IPS-18c (cell line): ENCODE measurements around the gene SLC66A2.
A peak's percentile ranks its signal among the peaks of the same experiment; 100 is the strongest.
"Not testable (repeated sequence)": the region's sequence is repeated elsewhere in the genome, so short reads cannot be mapped to it uniquely, and the experiment has no call there.

Experiments
- H3K4me3 ChIP-seq: 2 replicates; pipeline ENCODE4 v1.7.0; 2013; ENCODE audit warnings: low read depth, mild to moderate bottlenecking, low read length, moderate library complexity; ENCODE audit not compliant: insufficient read depth
- H3K9me3 ChIP-seq: one replicate; pipeline ENCODE4 v1.6.1; 2013; ENCODE audit warnings: mild to moderate bottlenecking, low read length, moderate library complexity; ENCODE audit not compliant: control insufficient read depth, insufficient read depth

The SLC66A2 gene

DNA sequence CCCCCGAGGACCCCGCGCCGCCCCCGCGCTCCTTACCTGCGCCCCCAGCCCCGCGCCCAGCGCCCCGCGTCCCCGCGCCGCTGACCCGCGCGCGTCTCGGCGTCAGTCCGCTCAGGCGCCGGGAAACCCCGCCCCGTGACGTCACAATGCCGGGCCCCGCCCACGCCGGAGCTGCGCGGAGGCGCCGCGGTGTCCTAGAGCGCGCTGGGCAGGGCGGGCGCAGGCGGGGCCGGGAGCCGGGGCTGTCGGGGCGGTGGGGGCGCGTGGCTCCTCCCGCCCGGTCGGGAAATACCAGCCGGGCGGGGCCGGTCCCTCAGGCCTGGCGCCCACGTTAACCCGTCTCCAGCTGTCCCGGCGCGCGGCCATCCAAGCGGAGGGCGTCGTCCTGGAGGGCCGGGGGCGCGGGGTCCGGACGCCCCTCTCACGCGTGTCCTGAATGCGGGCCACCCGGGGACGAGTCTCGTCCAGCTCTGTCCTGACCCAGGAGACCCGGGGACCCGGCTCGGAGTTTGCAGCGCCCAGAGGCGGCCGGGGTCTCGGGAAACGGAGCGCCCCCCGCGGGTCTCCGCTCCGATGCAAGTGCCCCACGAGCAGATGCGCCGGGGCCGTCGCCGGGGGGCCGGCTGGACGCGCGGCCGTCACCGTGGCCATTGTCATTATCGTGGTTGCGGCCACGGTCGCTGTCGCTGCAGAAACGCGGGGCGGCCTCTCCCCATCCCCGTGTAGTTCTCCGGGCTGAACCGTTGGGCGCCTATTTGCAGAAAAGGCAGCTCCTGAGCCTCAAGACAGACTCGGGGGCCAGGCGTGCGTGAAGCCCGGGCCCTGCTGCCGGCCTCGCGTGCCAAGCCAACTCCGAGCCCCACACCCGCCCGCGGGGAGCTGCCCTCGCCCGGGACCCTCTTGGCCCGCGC lies at the start of gene SLC66A2:
Gene SLC66A2, minus strand, starts transcription at position 109 of the 911 bp plus-strand sequence. CDS start 727 bp downstream, outside the sequence.
- H3K9me3 ChIP-seq: no peaks in the 10 kb centered on the region
- H3K4me3 ChIP-seq: peak within 1 kb of the TSS; percentile 55

DNA sequence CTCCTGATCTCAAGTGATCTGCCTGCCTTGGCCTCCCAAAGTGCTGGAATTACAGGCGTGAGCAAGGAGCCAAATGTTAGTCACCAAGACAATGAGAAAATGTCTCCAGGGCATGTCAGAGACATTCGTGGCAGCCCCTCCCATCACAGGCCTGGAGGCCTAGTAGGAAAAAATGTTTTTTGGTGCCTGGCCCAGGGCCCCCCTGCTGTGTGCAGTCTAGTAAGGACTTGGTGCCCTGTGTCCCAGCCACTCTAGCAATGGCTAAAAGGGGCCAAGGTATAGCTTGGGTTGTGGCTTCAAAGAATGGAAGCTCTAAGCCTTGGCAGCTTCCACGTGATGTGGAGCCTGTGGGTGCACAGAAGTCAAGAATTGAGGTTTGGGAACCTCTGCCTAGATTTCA lies 49.4 kb upstream of the SLC66A2 start:
- peaks cover 12% of the 10 kb centered on the region for H3K9me3 ChIP-seq
- no peak overlapping the region for H3K4me3 ChIP-seq

DNA sequence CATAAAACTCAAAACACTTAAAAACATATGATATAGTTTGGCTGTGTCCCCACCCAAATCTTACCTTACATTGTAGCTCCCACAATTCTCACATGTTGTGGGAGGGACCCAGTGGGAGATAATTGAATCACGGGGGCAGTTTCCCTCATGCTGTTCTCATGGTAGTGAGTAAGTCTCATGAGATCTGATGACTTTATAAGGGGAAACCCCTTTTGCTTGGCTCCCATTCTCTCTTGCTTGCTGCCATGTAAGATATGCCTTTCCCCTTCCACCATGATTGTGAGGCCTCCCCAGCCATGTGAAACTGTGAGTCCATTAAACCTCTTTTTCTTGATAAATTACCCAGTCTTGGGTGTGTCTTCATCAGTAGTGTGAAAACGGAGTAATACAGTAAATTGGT lies 48.2 kb upstream of the SLC66A2 start:
- H3K9me3 ChIP-seq, H3K4me3 ChIP-seq: not testable (repeated sequence)

DNA sequence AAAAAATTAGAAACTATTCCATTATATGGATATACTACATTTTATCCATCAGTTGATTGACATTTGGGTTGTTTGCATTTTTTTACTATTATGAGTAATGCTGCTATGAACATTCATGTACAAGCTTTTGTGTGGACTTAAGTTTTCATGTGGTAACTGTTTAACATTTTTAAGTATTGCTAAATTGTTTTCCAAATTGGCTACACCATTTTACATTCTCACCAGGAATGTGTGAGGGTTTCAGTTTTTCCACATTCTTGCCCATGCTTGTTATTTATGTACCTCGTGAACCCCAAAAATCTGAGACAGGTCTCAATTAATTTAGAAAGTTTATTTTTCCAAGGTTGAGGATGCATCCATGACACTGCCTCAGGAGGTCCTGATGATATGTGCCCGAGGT lies 40.0 kb upstream of the SLC66A2 start:
- Histone ChIP-seq H3K9me3 (no peaks in the 10 kb centered on the region), H3K4me3 (no peak overlapping the region)

DNA sequence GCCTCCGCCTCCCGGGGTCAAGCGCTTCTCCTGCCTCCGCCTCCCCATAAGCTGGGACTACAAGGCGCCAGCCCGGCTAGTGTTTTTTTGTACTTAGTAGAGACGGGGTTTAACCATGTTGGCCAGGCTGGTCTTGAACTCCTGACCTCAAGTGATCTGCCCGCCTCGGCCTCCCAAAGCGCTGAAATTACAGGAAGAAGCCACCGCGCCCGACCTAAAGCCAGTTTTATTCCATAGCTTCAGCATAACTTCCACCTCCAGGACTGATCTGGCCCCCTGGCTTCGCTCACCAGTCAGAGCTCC lies 37.7 kb upstream of the SLC66A2 start:
- H3K9me3 ChIP-seq: no peaks in the 10 kb centered on the region
- peak overlapping the region; percentile 87 for H3K4me3 ChIP-seq

DNA sequence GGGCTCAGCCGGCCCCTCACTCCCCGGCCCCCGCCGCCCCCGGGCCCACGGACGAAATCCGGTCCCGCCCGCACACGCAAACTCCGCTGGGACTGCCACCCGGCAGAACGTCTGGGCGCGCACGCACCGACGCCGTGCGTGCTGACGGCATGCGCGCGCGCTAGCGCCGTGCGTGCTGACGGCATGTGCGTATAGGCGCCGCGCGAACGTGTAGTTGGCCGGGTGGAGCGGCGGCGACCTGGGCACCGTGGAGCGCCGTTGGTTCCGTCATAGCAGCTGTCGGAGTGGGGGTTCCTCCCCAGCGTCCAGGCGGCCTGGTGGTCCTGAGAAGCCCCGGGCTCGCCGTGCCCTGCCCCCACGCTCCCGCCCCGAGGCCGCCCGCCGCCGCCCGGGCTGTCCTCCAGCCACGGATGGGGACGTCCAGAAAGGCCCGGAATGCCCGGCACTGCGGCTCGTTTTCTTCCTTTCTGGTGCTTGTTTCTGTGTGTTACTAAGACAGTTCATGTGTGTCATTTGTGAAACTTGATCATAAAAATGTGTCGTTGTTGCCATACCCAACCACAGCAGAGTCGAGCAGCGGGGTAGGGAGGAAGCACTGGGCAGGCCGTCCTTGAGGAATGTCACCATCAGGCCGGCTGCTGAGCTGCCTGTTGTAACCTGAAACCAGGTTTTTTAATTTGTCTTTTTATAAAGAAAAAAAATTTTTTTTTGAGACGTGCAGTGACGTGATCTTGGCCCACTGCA lies 37.2 kb upstream of the SLC66A2 start, which contains the start of gene TXNL4A:
Gene TXNL4A, minus strand, starts transcription at position 113 of the 744 bp plus-strand sequence. CDS start 171 bp downstream, outside the sequence.
- no peaks in the 10 kb centered on the region for H3K9me3 ChIP-seq

DNA sequence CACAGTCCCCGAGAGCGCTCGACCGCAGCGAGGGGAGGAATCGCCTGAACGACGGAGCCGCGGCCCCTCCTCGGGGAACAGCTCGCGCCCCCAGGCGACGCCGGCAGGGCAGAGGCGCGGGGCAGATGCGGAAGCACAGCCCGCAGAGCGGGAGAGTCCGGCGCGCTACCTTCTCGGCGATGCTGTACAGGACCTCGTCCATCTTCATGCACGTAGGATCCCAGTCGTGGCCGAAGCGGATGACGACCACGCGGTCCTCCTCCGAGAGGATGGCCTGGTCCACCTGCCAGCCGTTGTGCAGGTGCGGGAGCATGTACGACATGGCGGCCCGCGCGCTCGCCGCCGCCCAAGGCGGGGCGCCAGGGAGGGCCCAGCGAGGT lies 36.6 kb upstream of the SLC66A2 start:
- no peaks in the 10 kb centered on the region for H3K9me3 ChIP-seq
- H3K4me3 ChIP-seq: peak overlapping the region; percentile 87

More for the DNA sequence above, 37.2 kb upstream of the SLC66A2 start, which contains the start of gene TXNL4A:
- peak within 1 kb of the TSS; percentile 87 for H3K4me3 ChIP-seq

DNA sequence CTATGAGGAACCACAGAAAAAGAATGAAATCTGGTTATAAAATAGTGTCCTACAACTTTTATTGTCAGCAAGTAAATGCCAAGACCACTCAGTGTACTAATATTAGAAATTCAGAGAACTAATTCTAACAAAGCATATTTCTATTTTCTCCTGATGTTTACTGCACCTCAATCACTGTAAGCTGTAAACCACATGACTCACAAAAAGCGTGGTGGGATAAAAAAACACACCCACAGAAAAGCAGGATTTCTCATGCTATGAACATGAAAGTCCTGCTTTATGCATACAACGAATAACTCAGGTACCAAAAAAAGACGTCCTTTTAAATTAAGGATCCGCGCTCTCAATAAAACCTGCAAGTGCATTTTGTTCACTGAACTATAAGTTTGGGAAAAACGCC lies 36.1 kb upstream of the SLC66A2 start:
- no peaks in the 10 kb centered on the region for H3K9me3 ChIP-seq
- peak overlapping the region; percentile 87 for H3K4me3 ChIP-seq

DNA sequence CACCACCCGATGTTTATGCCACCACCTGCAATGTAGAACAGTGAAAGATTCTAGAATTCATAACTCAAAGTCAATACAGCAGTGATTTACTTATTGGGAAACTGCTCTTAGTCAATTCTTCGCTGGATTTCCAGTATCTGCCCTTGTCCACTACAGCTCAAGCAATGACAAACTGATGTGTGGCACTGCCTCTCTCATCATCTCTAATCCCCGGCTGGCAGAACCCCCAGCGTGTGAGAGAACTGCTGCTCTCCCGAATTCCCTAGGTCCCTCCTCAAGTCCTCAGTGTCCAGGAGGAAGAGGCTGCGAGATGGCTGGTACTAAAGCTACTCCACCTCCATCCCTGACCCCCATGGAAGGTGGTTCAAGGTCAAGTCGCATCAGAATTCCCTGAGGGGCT lies 35.3 kb upstream of the SLC66A2 start:
- Histone ChIP-seq H3K4me3 (no peak overlapping the region; the same call in 1 of the 2 replicates), H3K9me3 (no peaks in the 10 kb centered on the region)

DNA sequence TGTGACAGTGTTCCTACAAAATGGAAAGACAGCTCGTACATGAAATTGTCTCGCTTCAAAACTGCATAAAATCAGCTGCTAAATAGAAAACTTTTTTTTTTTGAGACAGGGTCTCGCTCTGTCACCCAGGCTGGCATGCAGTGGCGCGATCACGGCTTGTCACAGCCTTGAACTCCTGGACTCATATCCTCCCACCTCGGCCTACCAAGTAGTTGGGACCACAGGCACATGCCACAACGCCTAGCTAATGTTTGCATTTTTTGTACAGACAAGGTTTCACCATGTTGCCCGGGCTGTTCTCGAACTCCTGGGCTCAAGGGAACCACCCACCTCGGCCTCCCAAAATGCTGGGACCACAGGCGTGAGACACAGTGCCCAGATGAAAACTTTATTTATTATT lies 33.7 kb upstream of the SLC66A2 start:
- Histone ChIP-seq H3K9me3 (no peaks in the 10 kb centered on the region), H3K4me3 (no peak overlapping the region)

DNA sequence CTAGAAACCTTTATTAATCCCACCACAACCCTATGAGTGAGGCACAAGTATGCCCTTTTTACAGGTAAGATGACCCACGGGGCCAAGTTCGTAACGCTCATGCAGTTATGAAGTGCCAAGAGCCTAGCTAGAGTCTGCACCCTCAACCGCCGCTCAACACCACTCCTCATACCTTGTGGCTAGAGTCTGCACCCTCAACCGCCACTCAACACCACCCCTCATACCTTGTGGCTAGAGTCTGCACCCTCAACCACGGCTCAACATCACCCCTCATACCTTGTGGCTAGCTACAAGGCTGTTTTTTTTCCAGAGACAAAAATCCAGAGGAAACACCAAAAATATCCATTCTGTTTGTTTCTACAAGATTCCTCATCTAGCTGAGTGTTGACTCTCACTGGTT lies 32.3 kb upstream of the SLC66A2 start:
- Histone ChIP-seq H3K9me3 (no peaks in the 10 kb centered on the region), H3K4me3 (no peak overlapping the region)

DNA sequence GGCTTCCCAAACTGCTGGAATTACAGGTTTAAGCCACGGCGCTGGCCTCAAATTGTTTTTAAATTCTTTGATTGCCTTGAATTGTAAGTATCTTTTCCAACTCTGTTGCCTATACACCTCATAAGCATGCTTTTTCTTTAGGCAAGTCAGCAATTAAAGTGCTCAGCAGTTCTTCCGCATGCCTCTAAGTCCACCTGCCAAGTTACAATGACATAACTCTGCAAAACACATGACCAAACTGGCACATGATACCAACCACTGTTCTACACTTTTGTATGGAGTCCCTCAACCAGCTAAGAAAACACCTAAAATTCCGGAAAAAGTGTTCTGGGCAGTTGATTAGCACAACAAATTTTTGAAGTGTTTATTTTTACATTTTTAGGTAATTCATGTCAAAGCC lies 31.8 kb upstream of the SLC66A2 start:
- no peaks in the 10 kb centered on the region for H3K9me3 ChIP-seq
- no peak overlapping the region for H3K4me3 ChIP-seq

DNA sequence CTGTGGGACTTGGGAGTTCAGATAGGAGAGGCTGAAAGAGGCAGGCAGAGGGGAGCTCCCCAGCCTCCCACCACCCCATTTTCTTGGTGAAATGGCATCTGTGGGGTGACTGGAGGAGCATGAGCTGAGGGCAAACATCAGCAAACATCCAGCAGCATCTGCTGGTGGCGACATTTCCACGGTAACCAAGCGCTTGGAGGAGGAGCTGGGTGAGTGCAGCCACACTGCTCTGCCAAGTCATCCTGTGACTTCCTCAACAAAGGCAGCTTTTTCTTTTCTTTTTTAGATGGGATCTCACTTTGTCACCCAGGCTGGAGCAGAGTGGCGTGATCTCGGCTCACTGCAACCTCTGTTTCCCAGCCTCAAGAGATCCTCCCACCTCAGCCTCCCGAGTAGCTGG lies 31.3 kb upstream of the SLC66A2 start:
- Histone ChIP-seq H3K4me3 (no peak overlapping the region), H3K9me3 (no peaks in the 10 kb centered on the region)

DNA sequence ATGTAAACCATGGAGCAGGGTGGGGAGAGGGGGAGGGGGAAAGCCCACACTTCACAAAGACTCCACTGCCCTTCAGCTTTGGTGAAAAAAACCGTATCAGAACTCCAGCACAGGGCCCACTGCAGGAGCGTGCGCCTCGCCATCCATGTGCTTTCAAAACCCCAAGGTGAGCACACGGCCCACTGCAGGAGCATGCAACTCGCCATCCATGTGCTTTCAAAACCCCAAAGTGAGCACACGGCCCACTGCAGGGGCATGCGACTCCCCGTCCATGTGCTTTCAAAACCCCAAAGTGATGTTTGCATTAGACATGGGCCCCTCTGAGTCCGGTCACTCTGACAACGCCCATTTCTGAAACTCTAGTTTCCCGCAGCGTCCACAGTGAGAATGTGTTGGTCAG lies 29.1 kb upstream of the SLC66A2 start:
- H3K9me3 ChIP-seq: no peaks in the 10 kb centered on the region
- no peak overlapping the region for H3K4me3 ChIP-seq

DNA sequence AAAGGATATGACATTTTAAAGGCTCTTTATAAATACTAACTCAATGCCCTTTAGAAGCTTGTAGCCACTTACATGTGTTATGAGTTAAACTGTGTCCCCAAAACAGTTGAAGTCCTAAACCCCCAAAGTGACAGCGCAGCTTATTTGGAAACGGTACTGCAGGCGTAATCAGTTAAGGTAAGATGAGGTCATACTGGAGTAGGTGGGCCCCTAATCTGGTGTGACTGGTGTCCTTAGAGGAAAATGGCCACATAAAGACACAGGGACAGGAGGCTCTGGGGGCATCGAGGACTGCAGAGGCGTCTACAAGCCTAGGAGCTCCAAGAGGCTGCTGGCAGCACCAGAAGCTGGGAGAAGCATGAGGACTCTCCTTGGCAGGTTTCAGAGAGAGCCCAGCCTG lies 28.4 kb upstream of the SLC66A2 start:
- Histone ChIP-seq H3K9me3 (no peaks in the 10 kb centered on the region), H3K4me3 (no peak overlapping the region)

DNA sequence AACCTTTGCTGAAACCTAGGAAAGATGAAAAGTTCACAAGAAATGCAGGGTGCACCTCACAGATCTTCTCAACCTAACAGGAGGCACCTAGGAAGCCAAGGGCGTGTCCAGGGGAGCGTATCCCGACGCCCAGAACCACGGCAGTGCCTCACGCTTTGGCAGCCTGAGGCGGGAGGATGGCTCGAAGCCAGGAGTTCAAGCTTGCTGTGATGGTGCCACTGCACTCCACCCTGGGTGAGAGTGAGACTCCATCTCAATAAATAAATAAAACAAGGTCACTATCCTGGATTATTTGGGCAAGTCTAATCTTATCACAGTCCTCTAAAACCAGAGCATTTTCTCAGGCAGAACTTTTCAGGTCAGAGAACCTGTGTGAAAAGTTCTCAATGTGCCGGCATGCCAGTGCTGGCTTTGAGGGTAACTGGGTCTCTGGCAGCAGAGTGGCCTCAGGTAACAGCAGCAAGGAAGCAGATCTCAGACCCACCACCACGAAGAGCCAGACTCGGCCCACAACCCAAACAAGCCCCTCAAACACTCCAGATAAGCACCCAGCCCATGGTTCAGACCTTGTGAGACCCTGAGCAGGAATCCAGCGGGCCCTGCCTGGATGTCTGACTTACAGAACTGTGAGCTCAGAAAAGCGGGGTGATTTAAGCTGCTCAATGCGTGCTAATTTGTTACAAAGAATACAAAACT lies 24.7 kb upstream of the SLC66A2 start:
- Histone ChIP-seq H3K4me3 (no peak overlapping the region), H3K9me3 (peaks cover 4% of the 10 kb centered on the region)

DNA sequence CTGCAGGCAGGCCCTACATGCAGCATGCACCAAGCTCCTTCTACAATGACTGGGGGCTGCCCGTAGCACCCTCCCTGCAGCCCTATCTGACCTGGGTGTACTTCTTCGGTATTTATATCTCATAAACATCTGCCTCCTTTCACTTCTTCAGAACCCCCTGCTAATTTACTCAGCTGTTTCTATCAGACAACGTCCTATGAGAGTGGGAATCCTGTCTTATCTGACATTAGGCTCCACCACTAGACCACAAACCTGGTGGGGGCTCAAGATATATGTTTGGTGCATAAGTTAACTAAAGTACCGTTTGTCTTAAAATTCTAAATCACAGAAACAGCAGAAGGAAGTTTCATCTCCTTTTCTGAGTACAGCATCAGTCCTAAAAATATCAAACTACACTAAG lies 23.6 kb upstream of the SLC66A2 start:
- no peak overlapping the region for H3K4me3 ChIP-seq
- H3K9me3 ChIP-seq: peaks cover 4% of the 10 kb centered on the region
